ENCODE data around the gene ZMIZ1. TPM values are rescaled to one million over a fixed set of nuclear protein-coding genes. Genes with fewer than 3 reads are reported as not detected.

ZMIZ1 gene
- total and polyA plus RNA-seq, 12 donors = 6.6 to 113 (median 55.1) TPM

GRCh38 chr10:79090134-79090803 lies 21.5 kb downstream of the ZMIZ1 start:
- Histone ChIP-seq H3K27ac (peak overlapping the region in 2 of 5 donors; percentile 20 to 50), H3K4me3 (no peak overlapping the region), H3K36me3 (replicated peaks in 1 of 2) (no peaks in the 10 kb centered on the region), H3K27me3 (no peaks in the 10 kb centered on the region), H3K4me1 (replicated peaks in 1 of 2) (peaks cover 14 to 76% of the 10 kb centered on the region in 2 donors), H3K9me3 (replicated peaks in 1 of 3) (no peaks in the 10 kb centered on the region)
- 29 to 37% (median 34%) methylated on average over 6 of the region's 6 CpGs for WGBS, 4 donors
- intact Hi-C loops (cut with DNase I) = no loop called here
- TF ChIP-seq POLR2A (IDR thresholded peaks at IDR 0.05) (no peak), CTCF (IDR thresholded peaks at IDR 0.05) (no peak)
- DNase-seq = peak in 2 of 7 donors; percentile 47 to 56

GRCh38 chr10:79092292-79092896 lies 23.6 kb downstream of the ZMIZ1 start:
- Histone ChIP-seq H3K4me1 (replicated peaks in 1 of 2) (peaks cover 17 to 81% of the 10 kb centered on the region in 2 donors), H3K27ac (peak overlapping the region in 3 of 5 donors; percentile 35 to 50 (median 48)), H3K27me3 (no peaks in the 10 kb centered on the region), H3K4me3 (no peak overlapping the region), H3K9me3 (replicated peaks in 1 of 3) (no peaks in the 10 kb centered on the region), H3K36me3 (replicated peaks in 1 of 2) (no peaks in the 10 kb centered on the region)
- WGBS, 4 donors = 82 to 86% (median 84%) methylated on average over 5 to 10 of the region's 10 CpGs
- TF ChIP-seq POLR2A (IDR thresholded peaks at IDR 0.05) (no peak), CTCF (IDR thresholded peaks at IDR 0.05) (no peak)
- intact Hi-C loops (cut with DNase I) = no loop called here
- DNase-seq = no peak

- DNase-seq = peak; percentile 58 to 90 (median 84)
- Histone ChIP-seq H3K27ac (peak overlapping the region; percentile 46 to 92 (median 76)), H3K27me3 (no peaks in the 10 kb centered on the region), H3K4me3 (no peak overlapping the region), H3K4me1 (replicated peaks in 1 of 2) (peaks cover 17 to 84% of the 10 kb centered on the region in 2 donors), H3K36me3 (replicated peaks in 1 of 2) (no peaks in the 10 kb centered on the region), H3K9me3 (replicated peaks in 1 of 3) (no peaks in the 10 kb centered on the region)
- intact Hi-C loops (cut with DNase I) = no loop called here
- TF ChIP-seq POLR2A (IDR thresholded peaks at IDR 0.05) (peak in 1 of 2 donors; percentile 45), CTCF (IDR thresholded peaks at IDR 0.05) (no peak)
- WGBS, 4 donors = 8 to 12% (median 9%) methylated on average over 9 to 24 of the region's 24 CpGs
These were observed 25.1 kb downstream of the ZMIZ1 start for GRCh38 chr10:79093658-79094411.

Measured in adrenal gland (tissue), 12 donors.